NB4 (cell line): ENCODE results near the gene ADCK1.

ENCODE experiments used
- POLR2A ChIP-seq: IDR thresholded peaks from 2 replicates; pipeline ENCODE4 v1.6.1; 2011; ENCODE audit warnings: mild to moderate bottlenecking; ENCODE audit not compliant: insufficient read length; ENCODE audit errors: extremely low read depth
- TF ChIP-seq, protein P1 (sequence below): IDR thresholded peaks from 2 replicates; pipeline ENCODE4 v1.6.1; 2011; ENCODE audit warnings: low read depth, low read length

DNA sequence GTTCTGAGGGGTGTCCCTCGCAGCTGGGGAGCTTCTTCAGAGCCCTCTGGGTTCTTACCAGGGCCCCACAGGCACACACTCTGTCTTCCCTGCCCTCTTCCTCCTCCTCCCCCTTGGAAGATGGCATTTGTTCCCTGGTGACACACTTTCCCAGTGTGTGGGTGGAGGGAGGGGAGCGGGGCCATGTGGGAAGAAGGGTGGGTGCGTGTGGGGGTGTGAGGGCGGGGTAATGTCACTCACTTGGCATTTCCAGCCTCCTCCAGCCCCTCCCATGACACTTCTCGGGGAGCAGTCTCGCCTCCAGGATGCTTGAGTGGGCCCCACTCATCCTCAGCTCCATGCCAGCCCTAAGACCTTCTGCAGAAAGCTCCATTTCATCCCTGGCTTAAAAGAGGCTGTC, 61.3 kb downstream of the ADCK1 start:
- TF ChIP-seq, protein P1, sequence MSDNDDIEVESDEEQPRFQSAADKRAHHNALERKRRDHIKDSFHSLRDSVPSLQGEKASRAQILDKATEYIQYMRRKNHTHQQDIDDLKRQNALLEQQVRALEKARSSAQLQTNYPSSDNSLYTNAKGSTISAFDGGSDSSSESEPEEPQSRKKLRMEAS = no peak
- TF ChIP-seq POLR2A = no peak
